Activated T-cell treated with anti-CD3 and anti-CD28 coated beads for 1 hour (primary cell): Measurements from ENCODE around the gene GPANK1.

Source experiments
- DNase-seq: peaks from one replicate; pipeline ENCODE4 v3.0.0-alpha.2; 2020; ENCODE audit warnings: low read depth

The GPANK1 gene

DNA sequence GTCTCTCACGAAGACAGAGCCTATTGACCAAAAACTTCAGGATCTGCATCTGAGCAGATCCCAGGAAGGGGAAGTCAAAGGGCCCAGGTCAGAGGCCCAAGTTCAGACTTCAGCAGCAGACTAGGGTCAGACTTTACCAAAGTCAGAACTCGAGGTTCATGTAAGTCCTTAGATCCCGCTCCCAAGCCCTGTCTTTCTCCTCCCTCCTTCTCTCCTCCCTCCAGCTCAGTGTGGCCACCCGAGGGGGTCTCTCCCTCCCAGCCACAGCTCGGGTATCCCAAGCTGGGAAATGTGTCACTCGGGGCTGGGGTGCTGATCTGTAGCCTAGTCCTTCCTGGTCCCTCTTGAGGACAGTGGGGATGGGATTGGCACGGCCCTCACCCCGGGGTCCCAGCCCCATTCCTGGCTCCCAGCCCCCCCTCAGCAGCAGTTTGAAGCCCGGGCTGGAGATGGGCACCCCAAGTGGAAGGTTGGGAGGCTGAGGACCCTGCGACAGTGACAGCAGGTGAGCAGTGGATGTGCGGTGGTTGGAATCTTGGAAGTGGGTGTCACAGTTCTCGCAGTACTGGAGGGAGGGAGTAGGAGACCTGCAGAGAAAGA is 2.6 kb downstream of the GPANK1 start:
- DNase-seq = no peak

DNA sequence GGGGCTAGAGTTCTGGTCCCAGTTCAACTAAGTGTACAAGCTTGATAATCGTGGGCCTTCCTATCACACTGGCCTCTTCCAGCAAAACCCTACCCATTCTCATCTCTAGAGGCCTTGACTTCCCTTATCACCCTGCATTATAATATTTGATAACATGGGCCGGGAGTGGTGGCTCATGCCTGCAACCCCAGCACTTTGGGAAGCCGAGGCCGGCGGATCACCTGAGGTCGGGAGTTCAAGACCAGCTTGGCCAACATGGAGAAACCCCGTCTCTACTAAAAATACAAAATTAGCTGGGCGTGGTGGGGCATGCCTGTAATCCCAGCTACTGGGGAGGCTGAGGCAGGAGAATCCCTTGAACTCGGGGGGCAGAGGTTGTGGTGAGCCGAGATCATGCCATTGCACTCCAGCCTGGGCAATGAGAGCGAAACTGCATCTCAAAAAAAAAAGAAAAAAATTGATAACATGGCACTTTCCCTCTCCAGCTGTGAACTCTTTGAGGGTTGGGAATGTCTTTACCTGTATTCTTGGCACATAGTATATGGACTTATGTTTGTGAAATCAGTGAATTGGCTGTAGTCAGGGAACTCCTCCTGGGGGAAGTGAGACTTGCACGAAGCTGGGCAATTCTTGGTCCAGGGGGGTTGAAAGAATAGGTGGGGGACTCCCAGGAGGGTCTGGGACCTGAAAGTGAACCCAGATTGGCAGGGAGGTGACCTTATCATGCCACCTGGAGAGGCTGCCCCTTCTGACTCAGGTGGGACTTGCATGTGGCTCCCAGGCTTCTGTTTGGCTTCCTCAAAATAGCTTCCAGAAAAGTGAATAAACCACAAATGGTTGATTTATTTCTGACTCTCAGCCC is 3.3 kb downstream of the GPANK1 start:
- DNase-seq = no peak

DNA sequence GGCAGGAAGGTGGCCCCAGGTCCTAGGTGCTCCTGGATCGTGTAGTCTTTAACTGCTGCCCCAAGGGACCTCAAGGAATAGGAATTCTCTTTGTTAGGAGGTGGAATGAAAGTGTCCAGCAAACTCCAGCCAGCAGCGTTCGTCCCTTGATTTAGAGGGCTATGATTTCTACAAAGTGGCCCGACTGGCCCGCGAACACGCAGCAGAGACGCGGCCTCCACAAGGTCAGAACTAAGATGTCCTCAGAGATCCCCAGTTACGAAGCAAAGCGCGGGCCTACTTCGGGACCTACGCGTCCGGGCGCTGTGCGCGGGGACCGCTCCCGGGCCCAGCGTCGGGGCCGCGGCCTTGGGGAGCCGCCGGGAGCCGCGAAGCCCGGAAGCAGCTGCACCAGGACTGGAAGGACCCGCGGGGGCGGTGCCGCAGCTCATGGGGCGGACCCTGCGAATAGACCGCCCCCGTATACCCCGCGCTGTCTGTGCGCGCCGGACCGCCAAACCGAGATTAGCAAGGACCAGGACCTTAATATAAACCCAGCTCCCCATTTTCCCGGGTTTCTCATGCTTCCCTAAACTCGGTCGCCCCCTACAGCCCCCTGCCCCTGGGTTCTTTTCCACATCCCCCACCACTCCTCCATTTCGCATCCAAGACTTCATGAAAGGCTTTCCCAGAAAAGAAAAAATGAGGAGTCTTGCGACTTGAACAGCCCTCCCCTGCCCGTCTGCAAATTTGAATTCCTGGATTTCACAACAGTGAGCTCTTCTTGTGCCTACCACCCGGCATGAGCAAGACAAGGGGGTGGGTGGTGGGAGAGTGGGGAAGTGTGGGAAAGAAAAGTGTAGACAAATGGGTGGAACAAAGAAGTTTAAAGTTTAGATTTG is 4.2 kb downstream of the GPANK1 start, which contains the start of gene C6orf47:
Gene C6orf47 (minus strand): TSS at position 398 of the 881 bp plus-strand sequence. CDS start 831 bp downstream, outside the sequence.
- peak; percentile 70 for DNase-seq

DNA sequence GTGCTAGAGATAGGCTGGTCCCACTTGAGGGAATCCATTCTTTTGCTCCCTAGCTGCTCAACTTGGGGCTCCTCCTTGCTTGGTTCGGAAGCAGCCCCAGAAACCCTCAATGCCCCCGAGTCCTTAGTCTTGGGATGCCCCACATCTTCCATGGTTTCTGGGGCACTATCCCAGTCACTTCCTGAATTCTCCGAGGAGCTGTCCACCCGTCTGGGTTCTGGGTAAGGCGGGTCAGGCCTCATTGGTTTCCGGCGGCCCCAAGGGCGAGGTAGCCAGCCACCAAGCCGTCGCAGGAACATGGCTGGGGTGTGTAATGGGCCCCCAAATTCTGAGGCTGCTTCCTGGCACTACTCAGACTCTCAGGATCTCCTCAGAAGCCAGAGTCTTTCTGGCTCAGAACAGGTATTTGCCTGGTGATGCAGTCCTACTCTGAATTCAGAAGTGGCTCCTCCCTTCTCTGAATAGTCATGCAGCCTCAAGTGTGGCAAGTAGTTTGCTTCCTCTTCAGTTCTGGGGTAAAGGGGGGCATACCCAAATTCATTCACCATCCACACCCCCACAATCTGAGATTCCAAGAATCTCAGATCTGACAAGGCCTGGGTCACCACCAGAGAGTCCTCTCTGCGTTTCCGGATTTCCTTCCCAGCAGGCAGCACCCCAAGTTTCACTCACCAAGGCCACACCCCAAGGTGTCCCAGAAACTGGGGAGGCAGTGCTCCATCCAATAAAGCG is 5.0 kb downstream of the GPANK1 start:
- DNase-seq = no peak

DNA sequence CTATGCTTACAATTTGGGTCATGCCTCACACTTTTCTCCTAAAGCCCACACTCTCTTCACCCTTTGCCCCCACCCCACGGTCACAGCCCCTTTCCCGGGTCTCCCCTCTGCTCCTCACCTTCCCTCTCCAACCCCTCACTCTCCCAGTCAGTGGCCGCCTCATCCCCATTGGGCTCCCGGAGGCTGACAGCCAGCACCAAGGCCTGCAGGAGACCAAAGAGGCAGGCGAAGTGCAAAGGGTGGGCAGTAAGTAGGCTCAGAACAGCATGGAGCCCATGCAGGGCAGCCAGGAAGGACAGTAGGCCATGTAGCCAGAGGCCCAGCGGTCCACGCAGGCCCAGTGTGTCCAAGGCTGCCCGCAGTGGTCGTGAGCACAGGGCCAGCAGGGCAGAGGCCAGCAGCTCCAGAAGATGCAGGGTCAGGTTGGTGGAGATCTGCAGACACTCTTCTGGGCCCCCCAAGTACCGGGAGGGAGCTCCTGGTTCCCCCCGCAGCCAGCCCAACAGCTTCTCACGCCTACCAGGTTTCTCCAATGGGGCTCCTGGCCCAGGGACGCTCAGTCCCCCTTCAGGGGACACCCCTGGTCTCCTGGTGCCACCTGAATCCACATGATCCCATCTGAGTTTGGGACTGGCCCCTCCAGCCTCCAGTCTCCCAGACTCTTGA is 5.7 kb downstream of the GPANK1 start:
- DNase-seq = no peak

DNA sequence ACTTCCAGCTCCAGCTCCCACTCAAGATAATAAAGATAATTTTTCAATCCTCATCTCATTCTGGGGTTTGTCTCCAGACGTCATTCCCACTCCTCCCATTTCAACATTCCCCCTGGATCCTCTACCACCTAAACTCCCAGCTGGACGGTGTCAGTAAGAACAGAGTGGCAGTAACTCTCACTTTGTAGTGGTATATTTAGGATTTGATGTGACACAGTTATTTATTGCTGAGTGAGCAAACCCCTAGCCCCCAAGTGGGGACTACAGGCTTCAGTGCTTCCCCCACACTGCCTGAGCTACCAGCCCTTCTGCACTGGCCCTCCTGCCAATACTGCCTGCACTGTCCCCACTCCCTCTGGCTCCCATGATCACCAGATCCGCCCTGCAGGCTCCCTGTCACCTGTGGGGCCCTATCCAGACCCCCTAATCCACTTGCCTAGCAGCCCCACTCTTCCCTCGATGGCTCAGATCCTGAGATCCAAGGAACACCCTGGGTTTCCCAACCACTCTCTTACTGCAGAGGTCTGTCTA is 6.6 kb downstream of the GPANK1 start:
- DNase-seq = no peak

DNA sequence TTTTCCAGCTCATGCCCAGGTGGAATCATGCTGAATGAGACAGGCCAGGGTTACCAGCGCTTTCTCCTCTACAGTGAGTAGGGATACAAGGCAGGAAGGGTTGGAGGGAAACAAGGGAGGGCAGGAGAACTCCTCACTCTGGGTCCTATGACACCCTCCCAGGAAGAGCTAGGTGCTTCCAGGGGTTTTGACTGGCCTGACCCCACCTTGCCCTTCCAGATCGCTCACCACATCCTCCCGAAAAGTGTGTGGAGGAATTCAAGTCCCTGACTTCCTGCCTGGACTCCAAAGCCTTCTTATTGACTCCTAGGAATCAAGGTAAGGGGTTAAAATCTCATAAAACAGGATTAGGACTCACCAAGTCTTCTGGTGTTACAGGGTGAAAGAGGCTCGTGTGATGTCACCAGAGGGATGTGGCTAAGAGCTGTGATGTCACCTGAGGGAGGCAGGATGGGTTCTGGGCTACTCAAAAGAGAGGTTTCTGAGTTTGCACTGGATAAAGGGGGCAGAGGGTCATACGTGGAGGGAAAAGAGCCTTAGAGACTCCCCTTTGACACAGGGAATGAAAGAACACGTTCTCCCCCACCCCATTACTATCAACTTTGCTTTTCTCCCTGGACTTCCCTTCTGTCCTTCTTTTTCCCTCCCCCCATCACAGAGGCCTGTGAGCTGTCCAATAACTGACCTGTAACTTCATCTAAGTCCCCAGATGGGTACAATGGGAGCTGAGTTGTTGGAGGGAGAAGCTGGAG is 7.2 kb downstream of the GPANK1 start:
- no peak for DNase-seq

DNA sequence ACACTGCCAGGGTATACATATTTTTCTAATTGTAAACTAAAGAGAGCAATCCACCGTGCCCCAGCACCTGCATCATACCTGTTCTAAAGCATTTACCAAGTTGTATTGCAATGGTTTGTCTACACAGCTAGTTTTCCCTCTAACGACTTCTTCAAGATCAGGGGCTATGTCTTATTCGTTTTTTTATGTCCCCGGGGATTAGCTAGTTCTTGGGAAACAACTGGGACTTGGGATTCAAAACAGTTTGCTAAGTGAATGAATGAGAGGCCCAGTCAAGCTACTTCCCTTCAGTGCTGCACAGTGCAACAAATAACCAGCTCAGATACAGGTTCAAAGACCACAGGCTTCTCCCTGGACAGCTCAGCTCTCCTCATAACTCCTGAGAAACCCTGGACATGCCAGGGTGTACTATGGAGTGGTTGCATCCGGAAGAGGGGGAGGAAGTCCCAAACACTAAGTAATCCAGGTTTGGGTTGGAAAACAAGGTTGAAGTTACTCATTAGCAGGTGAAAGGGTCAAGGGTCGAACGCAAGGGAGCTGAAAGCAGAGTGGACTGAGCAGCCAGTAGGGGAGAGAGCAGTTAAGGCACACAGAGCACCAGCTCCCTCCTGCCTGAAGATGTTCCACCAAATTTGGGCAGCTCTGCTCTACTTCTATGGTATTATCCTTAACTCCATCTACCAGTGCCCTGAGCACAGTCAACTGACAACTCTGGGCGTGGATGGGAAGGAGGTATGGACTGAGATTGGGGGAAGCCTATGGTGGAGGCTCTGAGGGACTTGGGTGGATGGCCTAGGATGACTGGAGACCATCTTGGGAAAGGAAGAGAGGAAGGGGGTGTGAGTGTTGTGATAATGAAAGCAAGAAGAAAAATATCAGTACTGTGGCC is 9.2 kb downstream of the GPANK1 start, which contains the start of gene APOM:
Gene APOM (plus strand): TSS at position 546 of the 889 bp plus-strand sequence. CDS start 73 bp downstream, at position 619.
- no peak for DNase-seq

DNA sequence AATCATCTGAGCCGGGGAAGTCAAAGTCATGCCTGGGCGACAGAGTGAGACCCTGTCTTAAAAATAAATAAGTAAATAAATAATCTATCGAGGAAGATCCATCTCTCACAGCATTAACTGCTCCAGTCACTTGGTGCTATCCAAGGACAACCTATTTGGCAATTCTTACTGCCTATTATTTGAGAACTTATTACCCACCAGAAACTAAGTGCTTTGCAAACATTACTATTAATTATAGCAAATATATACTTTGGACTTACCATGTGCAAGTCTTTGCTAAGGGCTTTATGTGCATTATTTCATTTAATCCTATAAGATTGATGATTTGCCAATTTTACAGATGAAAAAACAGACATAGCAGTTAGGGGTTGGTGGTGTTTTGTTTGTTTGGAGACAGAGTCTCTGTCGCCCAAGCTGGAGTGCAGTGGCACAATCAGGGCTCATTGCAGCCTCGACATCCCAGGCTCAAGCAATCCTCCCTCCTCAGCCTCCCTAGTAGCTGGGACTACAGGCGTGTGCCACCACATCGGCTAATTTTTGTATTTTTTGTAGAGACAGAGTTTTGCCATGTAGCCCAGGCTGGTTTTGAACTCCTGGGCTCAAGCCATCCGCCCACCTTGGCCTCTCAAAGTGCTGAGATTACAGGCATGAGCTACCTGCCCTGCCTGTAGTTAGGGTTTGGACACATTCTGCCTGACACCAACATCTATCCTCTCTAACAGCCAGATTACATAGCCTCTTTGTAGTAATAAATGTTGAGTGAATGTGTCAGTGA is 10.0 kb downstream of the GPANK1 start:
- no peak for DNase-seq

DNA sequence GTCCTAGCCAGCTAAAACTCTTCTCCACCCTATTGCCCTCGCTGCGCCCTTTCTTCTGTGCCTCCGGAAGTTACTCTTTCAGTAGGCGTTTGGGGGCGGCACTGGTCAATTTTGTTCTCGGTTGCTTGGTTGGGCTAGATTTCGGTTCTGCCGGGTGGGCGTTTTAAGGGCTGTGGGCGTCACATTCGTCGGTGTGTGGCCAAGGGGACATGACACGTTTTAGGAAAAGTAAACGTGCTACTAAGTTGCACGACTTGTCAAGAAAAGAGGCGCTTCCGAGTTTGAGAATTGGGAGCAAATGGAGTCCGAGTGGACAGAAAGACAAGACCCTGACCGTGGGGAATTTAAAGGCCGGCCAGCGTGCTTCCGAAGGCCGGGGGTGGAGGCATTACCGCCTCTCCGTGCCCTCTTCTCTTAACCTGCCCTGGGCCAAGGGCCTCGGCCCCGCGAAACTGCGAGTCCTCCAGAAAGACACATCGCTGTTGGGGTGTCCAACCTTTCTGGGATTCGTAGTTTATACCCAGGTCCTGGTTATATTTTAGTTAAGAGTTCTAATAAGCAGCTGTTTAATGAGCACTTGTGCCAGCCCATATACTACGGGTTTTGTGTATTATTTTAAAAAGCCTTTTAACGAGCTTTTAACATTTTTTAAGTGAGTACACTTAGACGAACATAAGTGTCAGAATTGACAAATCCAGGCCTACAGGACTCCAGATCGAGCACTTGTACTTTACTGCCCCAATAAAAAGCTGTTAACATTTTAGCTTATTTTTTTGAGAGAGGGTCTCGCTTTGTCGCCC is 11.7 kb downstream of the GPANK1 start:
- no peak for DNase-seq

DNA sequence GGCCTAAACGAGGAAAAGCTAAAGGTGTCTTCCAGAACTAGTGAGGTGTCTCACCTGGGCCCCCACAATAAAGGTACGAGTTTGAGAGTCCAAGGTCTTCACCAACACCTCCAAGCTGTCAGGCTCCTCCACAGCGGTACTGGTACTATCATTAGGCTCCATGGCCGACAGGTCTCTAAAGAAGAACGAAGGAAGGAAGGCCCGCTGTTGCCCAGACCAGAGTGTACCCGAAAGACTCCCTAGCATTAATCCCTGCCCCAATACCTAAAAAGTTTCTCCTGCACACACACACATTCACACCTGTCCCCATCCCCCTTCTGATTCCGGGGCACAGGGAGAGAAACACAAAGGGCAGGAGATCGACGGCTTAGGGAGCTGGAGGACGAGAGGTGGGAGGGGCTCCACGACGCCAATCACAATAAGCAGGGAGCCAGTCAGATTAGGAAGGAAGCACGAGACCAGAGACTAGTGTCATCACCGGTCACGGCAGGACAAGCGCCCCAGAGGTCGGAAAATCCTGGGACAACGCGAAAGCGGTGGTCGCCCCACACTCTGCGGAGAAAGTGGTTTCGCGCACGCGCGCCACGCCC is 13.1 kb downstream of the GPANK1 start:
- DNase-seq = no peak

DNA sequence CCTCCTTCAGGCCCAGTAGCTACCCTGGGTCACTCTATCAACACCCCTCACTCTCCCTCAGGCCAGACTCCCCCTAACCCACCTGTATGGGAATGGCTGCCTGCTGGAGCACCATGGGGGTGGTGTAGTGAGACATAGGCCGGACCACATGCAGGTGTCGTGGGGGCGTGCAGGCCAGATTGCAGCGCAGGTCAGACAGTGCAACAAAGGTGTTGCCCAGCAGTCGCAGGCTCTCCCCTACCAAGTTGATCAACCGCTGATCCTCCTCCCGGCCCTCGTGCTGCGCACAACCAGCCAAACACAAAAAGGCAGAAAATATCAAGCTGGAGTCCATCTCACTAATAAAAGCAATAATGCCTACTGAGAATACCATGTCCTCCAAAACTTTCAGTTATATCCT is 19.5 kb downstream of the GPANK1 start:
- DNase-seq = no peak

DNA sequence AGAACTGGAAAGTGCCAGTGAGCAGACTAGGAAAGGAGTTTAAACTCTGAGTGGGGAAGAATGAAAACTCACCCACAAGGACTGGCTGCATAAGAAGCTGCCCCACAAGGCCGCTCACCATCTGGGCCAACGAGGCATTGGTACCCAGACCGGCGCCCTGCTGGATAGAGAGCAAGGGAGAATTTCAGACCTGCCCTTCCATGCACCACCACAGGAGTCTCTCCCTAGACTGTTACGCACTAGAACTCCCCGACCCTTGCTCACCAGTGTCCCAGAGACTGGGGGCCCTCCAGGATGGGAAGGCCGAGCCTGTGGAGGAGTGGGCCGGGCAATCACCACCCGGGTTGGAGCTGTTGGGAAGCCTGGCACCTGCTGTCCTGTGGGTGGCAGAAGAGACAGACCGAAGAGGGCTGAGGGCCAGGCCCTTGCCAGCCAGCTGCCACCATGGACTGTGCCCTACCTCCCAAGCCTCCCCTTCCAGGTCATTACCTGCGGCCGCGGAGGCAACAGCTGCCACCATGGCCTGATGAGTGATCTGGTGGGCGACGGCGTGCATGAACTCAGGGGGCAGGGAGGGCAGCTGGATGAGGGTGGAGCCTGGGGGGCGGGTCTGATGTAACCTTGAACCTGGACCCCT is 20.9 kb downstream of the GPANK1 start:
- no peak for DNase-seq

DNA sequence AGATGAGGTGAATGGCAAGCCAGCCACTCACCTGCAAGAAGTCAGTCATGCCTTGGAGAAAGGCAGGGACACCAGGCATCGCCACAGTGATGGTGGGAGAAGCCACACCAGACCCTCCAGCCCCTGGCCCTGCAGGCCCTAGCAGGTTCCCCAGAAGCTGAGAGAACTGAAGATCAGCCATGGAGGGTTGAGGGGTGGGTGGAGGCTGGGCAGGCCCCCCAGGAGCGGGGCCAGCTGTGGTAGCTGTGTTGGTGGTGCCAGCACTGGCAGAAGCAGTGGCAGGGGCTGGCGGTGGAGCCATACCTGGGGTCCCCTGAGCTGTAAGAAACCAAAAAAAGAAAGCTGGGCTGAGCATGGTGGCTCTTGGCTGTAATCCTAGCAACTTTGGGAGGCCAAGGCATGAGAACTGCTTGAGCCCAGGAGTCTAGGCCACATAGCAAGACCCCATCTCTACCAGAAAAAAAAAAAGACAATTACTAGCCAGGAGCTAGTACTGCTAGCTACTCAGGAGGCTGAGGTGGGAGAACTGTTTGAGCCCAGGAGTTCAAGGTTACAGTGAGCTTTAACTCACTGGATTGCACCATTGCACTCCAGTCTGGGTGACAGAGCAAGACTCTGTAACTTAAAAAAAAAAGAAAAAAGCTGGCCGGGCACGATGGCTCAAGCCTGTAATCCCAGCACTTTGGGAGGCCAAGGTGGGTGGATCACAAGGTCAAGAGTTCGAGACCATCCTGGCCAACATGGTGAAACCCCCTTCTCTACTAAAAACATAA is 21.8 kb downstream of the GPANK1 start:
- DNase-seq = no peak

DNA sequence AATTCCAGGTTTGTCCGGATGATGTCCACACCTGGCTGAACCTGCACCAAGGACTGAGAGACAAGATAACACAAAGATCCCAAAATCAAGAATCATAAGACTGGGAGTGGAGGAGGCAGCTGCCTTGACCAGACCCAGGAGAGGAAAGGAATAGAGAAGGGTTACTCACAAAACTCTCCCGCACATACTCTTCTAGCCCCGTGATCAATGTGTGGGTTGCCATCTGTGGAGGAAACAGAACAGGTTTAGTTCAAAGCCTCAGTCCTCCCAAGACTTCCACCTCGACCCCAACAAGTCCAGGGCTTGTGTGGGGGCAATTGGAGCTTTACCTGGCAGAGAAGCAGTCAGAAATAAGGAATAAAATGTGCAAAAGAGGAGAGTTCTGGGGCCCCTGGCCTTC is 23.4 kb downstream of the GPANK1 start:
- DNase-seq = no peak

DNA sequence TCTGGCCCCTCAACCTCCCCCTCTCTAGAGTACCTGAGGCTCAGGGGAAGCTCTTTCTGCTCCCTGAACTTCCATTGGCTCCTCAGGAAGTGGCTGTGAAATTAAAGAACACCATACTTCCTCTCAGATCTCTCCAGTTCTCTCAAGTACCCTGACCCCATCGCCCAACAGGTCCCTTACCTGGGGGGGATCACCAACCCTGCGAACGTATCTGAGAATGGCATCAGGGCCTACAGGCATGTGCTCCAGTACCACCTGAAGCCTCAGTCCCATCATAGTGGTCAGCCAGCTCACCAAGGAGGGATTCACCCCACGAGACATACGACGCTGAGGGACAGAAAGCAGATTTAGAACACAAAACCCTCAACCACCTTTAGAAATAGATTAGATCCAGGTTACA is 24.2 kb downstream of the GPANK1 start:
- DNase-seq = no peak
